Coronary artery (tissue), 2 donors: ENCODE measurements around the gene SNX8.

Experiments used
- DNase-seq: peaks from one replicate; pipeline ENCODE4 v3.0.0-alpha.2; 2017; ENCODE audit warnings: low spot score
- H3K27ac ChIP-seq, 2 donors: fragments of 200-600 bp; sonication (generic); one replicate each; pipeline ENCODE4 v1.5.1; 2016 to 2019
- H3K4me3 ChIP-seq: fragments of 200-600 bp; sonication (generic); 2 replicates; pipeline ENCODE4 v1.5.1; 2016; ENCODE audit warnings: mild to moderate bottlenecking, moderate library complexity
- CTCF ChIP-seq: fragments of 200-600 bp; sonication (generic); IDR thresholded peaks from one replicate; pipeline ENCODE4 v1.5.1; 2019; ENCODE audit warnings: antibody characterized with exemption

The SNX8 gene

DNA sequence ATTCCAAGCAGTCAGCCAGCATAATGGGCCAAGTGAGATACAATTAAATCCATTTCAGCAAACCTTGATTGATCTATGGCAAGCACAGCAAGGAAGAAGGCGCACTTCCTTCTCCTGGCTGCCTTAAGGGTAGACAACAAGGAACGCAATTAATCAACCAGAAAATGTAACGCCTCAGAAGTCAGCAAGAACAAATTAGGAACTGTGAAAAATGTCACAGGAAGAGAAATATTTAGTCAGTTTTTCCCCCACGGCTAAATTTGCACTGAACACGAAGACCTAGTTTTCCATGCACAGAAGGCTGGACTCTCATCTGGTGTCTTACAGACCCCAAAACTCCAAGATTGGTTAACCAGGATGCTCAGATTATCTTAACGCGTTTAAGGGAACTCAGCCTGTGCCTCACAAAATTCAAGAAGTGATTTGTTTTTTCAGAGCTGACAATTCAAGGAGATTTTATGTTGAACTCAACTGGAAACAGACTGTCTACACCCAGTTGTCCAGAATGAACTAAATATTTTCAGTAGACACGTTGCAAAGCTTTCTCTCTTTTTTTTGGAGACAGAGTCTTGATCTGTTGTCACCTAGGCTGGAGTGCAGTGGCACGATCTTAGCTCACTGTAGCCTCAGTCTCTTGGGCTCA lies 14.2 kb downstream of the SNX8 start:
- TF ChIP-seq CTCF = no peak
- Histone ChIP-seq H3K4me3 (no peak overlapping the region), H3K27ac (peak overlapping the region; percentile 32 to 43)
- no peak for DNase-seq

GRCh38 chr7:2299131-2299829 lies 15.0 kb downstream of the SNX8 start:
- H3K27ac ChIP-seq = peak overlapping the region; percentile 32 to 43
- DNase-seq = no peak
- no peak overlapping the region for H3K4me3 ChIP-seq
- TF ChIP-seq CTCF = no peak

DNA sequence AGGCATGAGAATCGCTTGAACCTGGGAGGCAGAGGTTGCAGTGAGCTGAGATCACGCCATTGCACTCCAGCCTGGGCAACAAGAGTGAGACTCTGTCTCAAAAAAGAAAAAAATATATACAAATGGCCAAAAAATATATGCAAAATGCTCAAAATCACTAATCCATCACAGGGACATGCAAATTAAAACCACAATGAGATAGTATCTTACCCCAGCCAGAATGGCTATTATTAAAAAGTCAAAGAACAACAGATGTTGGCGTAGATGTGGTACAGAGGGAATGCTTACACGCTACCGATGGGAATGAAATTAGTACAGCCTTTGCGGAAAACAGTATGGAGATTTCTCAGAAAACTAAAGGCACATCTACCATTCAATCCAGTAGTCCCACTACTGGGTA lies 17.4 kb downstream of the SNX8 start:
- no peak for DNase-seq
- no peak overlapping the region for H3K4me3 ChIP-seq
- no peak for TF ChIP-seq CTCF
- no peak overlapping the region for H3K27ac ChIP-seq

DNA sequence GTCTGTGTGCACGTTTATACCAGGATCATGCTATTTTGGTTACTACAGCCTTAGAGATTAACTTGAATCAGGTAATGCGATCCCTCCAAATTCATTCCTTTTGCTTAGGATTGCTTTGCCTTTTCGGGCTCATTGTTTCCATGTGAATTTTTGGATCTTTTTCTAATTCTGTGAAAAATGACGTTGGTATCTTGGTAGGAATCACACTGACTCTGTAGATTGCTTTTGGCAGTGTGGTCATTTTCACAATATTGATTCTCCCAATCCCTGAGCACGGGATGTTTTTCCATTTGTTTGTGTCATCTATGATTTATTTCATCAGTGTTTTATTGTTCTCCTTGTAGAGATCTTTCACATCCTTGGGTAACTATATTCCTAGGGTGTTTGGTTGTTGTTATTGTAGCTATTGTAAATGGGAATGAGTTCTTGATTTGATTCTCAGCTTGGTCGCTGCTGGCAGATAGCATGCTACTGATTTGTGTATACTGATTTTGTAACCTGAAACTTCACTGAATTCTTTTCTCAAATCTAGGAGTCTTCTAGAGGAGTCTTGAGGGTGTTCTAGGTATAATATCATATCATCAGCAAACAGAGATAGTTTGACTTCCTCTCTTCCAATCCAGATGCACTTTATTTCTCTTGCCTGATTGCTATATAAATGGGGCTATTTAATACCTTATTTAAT lies 18.2 kb downstream of the SNX8 start:
- Histone ChIP-seq H3K4me3 (no peak overlapping the region), H3K27ac (no peak overlapping the region)
- TF ChIP-seq CTCF = no peak
- no peak for DNase-seq

DNA sequence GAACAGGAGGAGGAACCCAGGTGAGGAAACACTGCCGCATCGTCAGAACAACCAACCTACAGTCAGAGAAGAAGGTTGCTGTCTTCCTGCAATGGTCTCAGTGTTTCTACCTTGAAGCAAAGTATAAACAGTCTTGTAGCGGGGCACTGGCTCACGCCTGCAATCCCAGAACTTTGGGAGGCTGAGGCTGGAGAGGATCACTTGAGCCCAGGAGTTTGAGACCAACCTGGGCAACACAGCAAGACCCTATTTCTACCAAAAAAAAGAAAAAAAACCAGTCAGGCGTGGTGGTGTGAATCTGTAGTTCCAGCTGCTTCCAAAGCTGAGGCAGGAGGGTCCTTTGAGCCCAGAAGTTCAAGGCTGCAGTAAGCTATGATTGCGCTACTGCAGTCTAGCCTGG lies 23.4 kb downstream of the SNX8 start:
- no peak for TF ChIP-seq CTCF
- DNase-seq = no peak
- H3K27ac ChIP-seq = no peak overlapping the region
- no peak overlapping the region for H3K4me3 ChIP-seq

- Histone ChIP-seq H3K4me3 (no peak overlapping the region), H3K27ac (no peak overlapping the region)
- DNase-seq = no peak
- TF ChIP-seq CTCF = no peak
These were observed 24.6 kb downstream of the SNX8 start for GRCh38 chr7:2289621-2290020.
